ENCODE measurements around the gene PSMG4. TPM values are rescaled to one million over a fixed set of nuclear protein-coding genes. Genes with fewer than 3 reads are reported as not detected.

The PSMG4 gene
- total RNA-seq, 1 experiment from 2014 or later = 51.9 TPM

- H3F3A ChIP-seq (ENCODE audit: low read length, unreplicated experiment) = no peaks in the 10 kb centered on the region
- H3K27ac ChIP-seq (ENCODE audit: low read length) = no peak overlapping the region
- TF ChIP-seq EZH2phosphoT487 (IDR thresholded peaks at IDR 0.05; ENCODE audit: borderline replicate concordance, low read length) (no peak), EZH2 (IDR thresholded peaks at IDR 0.05; ENCODE audit: low read length, unreplicated experiment) (no peak)
- no TSS peak for BruUV-seq (replicated peaks)
- H3K27me3 ChIP-seq (ENCODE audit: low read length) = no peaks in the 10 kb centered on the region
- POLR2A ChIA-PET (ENCODE audit: unreplicated experiment) = no interaction called here
- intact Hi-C loops (cut with micrococcal nuclease) = no loop called here
- H3K36me3 ChIP-seq (ENCODE audit: low read depth, low read length) = no peaks in the 10 kb centered on the region
- H3K79me2 ChIP-seq (ENCODE audit: low read length) = no peaks in the 10 kb centered on the region
- no peak overlapping the region for H2AFZ ChIP-seq (ENCODE audit: low read length)
- no peaks in the 10 kb centered on the region for H3K9me3 ChIP-seq (ENCODE audit: low read length)
- no peak for ATAC-seq
- no peak for DNase-seq
- H3K4me2 ChIP-seq (ENCODE audit: low read length) = no peak overlapping the region
- H3K4me3 ChIP-seq (ENCODE audit: low read length) = no peak overlapping the region
- H4K20me1 ChIP-seq (ENCODE audit: low read length) = no peaks in the 10 kb centered on the region
- peaks cover 14% of the 10 kb centered on the region for H3K4me1 ChIP-seq (ENCODE audit: insufficient read depth, low read length)
- CTCF ChIA-PET = interaction anchor here (0.7 kb wide), 1 partner anchor 120 kb away, joined by 3 read pairs; no protein-coding TSS in a partner anchor
- H3K9ac ChIP-seq (ENCODE audit: low read length) = no peak overlapping the region
- H3K9me2 ChIP-seq (replicated peaks; ENCODE audit: low read length) = no peaks in the 10 kb centered on the region
Measured at GRCh38 chr6:3245216-3245615, 13.5 kb upstream of the PSMG4 start.

GRCh38 chr6:3247255-3248146 lies 11.2 kb upstream of the PSMG4 start:
- H3K27me3 ChIP-seq (ENCODE audit: low read length) = no peaks in the 10 kb centered on the region
- no peaks in the 10 kb centered on the region for H4K20me1 ChIP-seq (ENCODE audit: low read length)
- ChIA-PET POLR2A (ENCODE audit: unreplicated experiment) (no interaction called here), CTCF (no interaction called here)
- H3K9me3 ChIP-seq (ENCODE audit: low read length) = no peaks in the 10 kb centered on the region
- no peaks in the 10 kb centered on the region for H3F3A ChIP-seq (ENCODE audit: low read length, unreplicated experiment)
- H3K4me3 ChIP-seq (ENCODE audit: low read length) = peak overlapping the region; percentile 62
- peaks cover 16% of the 10 kb centered on the region for H3K4me1 ChIP-seq (ENCODE audit: insufficient read depth, low read length)
- ATAC-seq (peak; percentile 52), DNase-seq (peak; percentile 53)
- intact Hi-C loops (cut with micrococcal nuclease) = no loop called here
- peak overlapping the region; percentile 20 for H3K9ac ChIP-seq (ENCODE audit: low read length)
- H3K27ac ChIP-seq (ENCODE audit: low read length) = no peak overlapping the region
- H3K9me2 ChIP-seq (replicated peaks; ENCODE audit: low read length) = no peaks in the 10 kb centered on the region
- peak overlapping the region; percentile 89 for H2AFZ ChIP-seq (ENCODE audit: low read length)
- TF ChIP-seq EZH2 (IDR thresholded peaks at IDR 0.05; ENCODE audit: low read length, unreplicated experiment) = no peak
- TF ChIP-seq EZH2phosphoT487 (IDR thresholded peaks at IDR 0.05; ENCODE audit: borderline replicate concordance, low read length) = no peak
- TF ChIP-seq, protein P1, sequence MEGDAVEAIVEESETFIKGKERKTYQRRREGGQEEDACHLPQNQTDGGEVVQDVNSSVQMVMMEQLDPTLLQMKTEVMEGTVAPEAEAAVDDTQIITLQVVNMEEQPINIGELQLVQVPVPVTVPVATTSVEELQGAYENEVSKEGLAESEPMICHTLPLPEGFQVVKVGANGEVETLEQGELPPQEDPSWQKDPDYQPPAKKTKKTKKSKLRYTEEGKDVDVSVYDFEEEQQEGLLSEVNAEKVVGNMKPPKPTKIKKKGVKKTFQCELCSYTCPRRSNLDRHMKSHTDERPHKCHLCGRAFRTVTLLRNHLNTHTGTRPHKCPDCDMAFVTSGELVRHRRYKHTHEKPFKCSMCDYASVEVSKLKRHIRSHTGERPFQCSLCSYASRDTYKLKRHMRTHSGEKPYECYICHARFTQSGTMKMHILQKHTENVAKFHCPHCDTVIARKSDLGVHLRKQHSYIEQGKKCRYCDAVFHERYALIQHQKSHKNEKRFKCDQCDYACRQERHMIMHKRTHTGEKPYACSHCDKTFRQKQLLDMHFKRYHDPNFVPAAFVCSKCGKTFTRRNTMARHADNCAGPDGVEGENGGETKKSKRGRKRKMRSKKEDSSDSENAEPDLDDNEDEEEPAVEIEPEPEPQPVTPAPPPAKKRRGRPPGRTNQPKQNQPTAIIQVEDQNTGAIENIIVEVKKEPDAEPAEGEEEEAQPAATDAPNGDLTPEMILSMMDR (conservative IDR thresholded peaks at IDR 0.05; ENCODE audit: low read depth, low read length) = no peak
- H3K36me3 ChIP-seq (ENCODE audit: low read depth, low read length) = no peaks in the 10 kb centered on the region
- H3K79me2 ChIP-seq (ENCODE audit: low read length) = no peaks in the 10 kb centered on the region
- peak overlapping the region; percentile 87 for H3K4me2 ChIP-seq (ENCODE audit: low read length)
- no TSS peak for BruUV-seq (replicated peaks)

- Histone ChIP-seq H3K27ac (ENCODE audit: low read length) (no peak overlapping the region), H3F3A (ENCODE audit: low read length, unreplicated experiment) (no peaks in the 10 kb centered on the region), H3K4me3 (ENCODE audit: low read length) (no peak overlapping the region), H2AFZ (ENCODE audit: low read length) (no peak overlapping the region), H3K4me2 (ENCODE audit: low read length) (no peak overlapping the region), H3K9me3 (ENCODE audit: low read length) (no peaks in the 10 kb centered on the region), H3K79me2 (ENCODE audit: low read length) (no peaks in the 10 kb centered on the region), H3K4me1 (ENCODE audit: insufficient read depth, low read length) (peaks cover 16% of the 10 kb centered on the region), H3K9ac (ENCODE audit: low read length) (no peak overlapping the region), H4K20me1 (ENCODE audit: low read length) (no peaks in the 10 kb centered on the region), H3K27me3 (ENCODE audit: low read length) (no peaks in the 10 kb centered on the region), H3K36me3 (ENCODE audit: low read depth, low read length) (no peaks in the 10 kb centered on the region), H3K9me2 (replicated peaks; ENCODE audit: low read length) (no peaks in the 10 kb centered on the region)
- ChIA-PET POLR2A (ENCODE audit: unreplicated experiment) (no interaction called here), CTCF (no interaction called here)
- intact Hi-C loops (cut with micrococcal nuclease) = loop anchor here (2.0 to 10.0 kb wide), 2 partner anchors 87 to 255 kb away; partner anchors contain the start of gene NQO2
- DNase-seq = no peak
- BruUV-seq (replicated peaks) = no TSS peak
- no peak for ATAC-seq
- TF ChIP-seq EZH2phosphoT487 (IDR thresholded peaks at IDR 0.05; ENCODE audit: borderline replicate concordance, low read length) (no peak), EZH2 (IDR thresholded peaks at IDR 0.05; ENCODE audit: low read length, unreplicated experiment) (no peak)
- TF ChIP-seq, protein P1 (conservative IDR thresholded peaks at IDR 0.05; ENCODE audit: low read depth, low read length) = no peak
Measured at GRCh38 chr6:3249821-3250220, 8.9 kb upstream of the PSMG4 start.
